ENCODE measurements around the gene ARHGAP26. TPM values are rescaled to one million over a fixed set of nuclear protein-coding genes. Genes with fewer than 3 reads are reported as not detected.

Gene ARHGAP26
- total RNA-seq, 1 donor from 2014 or later = 75.0 TPM

DNA sequence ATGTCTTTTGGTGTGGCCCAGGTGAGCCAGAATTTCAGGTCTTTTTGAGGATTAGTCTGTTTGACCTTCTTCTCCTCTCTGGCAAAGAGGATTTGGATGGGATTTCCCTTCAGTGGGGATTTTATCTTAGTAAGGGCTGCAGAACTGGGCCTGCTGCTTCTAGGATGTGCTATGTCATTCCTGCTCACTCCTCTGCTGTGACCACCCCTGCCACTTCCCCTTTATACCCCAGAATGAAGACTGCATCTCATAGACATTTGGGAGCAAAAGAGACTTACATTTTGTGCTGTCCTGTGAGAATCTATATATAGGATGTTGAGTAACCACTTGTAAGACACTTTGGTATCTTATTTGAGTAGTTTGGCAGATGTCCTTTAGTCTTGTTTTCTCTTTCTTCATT is 76.2 kb downstream of the ARHGAP26 start:
- DNase-seq (ENCODE audit: low spot score) = no peak

- DNase-seq (ENCODE audit: low spot score) = no peak
Observed at GRCh38 chr5:142847898-142848790, 78.0 kb downstream of the ARHGAP26 start.

DNA sequence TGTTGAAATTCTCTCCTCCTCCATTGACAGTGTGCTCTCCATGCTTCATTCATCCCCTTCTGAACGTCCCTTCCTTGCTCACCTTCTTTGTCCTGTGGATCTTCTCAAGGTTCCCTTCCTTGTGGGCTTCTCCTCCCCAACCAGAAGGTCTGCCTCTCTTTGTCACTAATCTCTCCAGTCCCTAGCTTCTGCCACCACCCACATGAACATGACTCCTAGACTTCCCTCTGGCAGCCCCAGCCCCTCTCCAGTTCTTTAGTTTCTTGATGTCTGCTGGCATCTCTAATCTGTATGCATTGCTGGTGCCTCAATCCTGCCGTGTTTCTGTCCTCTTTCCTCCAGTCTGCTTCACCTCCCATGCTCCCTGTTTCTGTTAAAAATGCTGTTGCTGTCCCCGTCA is 79.3 kb downstream of the ARHGAP26 start:
- DNase-seq (ENCODE audit: low spot score) = no peak

DNA sequence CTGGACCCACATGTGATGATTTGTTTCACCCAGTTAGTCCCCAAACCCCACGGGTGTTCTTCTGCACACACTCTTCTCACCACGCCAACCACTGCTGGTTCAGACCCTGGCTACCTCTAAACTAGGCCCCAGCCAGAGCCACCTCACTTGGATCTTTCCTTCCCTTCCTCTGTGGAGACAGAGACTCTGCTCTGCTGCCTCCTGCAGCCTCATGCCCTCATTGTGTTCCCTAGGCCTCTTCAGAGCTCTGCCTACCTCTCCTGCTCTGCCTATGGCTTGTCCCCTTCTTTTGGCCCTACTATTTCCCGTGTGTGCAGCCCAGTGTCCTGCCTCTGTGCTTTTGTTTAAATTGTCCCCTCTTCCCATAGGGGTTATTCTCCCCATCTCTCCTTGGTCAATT is 79.7 kb downstream of the ARHGAP26 start:
- DNase-seq (ENCODE audit: low spot score) = no peak

GRCh38 chr5:142851731-142852130 is 81.6 kb downstream of the ARHGAP26 start:
- DNase-seq (ENCODE audit: low spot score) = no peak

DNA sequence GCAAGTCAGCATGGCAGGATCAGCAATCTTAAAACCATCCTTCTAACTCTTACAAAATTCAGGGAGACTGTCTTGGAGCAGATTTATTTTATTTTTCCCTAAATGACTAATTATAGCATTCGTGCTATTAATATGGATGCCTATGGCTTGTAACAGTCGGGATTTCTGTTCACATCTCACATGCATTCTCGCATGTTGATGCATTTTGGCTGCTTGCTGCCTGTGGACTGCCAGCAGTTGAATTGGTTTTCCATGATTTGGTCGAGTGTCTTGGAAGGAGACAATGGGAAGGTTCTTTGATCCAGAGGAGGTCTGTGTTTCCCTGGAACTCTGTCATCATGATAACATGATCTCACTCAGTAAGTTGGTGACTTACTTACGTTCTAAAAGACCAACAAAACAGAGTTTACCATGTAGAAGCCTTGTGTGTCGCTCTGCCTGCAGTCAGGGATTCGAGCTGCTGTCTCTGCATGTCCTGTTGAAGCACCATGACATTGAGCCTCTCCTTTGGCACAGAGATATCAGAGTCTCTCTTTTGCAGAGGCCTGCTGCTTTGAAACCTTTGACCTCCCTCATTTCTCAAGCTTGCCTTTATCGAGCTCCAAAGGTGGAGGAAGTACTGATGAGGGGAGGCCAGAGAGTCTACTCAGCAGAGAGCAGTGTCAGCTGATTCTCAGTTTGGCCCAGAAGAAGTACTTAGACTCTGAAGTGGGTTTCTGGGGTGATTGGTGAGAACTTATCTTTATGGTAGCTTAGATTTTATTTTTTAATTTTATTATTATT is 82.4 kb downstream of the ARHGAP26 start:
- no peak for DNase-seq (ENCODE audit: low spot score)

- DNase-seq (ENCODE audit: low spot score) = no peak
Observed at GRCh38 chr5:142853682-142854081, 83.5 kb downstream of the ARHGAP26 start.

DNA sequence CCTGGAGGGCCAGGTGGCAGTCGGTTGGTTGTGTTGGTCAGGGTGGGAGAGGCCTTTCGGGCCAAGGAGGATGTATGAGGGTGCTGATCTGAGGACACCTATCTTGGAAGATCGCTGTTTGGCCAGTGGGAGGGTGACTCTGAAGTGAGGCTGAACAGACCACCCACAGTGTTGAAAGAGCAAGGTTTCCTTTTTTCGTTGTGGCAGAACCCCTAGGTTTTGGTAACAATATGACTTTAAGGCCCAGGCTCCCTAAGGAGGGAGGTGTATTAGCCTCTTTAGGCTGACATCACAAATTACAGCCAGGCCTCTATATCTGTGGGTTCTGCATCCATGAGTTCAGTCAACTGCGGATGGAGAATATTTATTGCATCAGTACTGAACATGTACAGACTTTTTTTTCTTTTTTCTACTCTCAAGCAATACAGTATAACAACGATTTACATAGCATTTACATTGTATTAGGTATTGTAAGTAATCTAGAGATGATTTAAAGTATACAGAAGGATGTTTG is 86.1 kb downstream of the ARHGAP26 start:
- DNase-seq (ENCODE audit: low spot score) = no peak

- DNase-seq (ENCODE audit: low spot score) = no peak
Observed at GRCh38 chr5:142857405-142857804, 87.2 kb downstream of the ARHGAP26 start.

GRCh38 chr5:142859037-142859436 is 88.9 kb downstream of the ARHGAP26 start:
- DNase-seq (ENCODE audit: low spot score) = no peak

DNA sequence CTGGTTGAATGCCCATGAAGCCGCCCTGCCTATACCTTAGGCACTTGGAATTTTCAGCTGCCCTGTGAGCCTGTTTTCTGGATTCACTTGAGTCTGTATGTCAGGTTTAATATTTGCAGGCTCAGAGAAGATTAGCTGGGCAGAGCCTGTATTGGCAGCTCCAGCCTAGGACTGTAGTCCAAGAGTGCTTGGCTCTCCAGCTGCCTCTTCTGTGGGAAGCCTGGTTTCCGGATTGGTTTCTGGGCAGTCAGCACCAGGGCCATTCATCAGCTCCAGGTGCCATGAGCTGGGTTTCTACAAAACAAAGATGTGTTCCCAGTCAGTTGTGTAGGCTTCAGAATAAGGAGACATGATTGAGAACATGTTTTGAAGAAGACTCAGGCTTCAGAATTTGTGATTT is 90.1 kb downstream of the ARHGAP26 start:
- DNase-seq (ENCODE audit: low spot score) = no peak

- no peak for DNase-seq (ENCODE audit: low spot score)
Observed at GRCh38 chr5:142861011-142861410, 90.8 kb downstream of the ARHGAP26 start.

DNA sequence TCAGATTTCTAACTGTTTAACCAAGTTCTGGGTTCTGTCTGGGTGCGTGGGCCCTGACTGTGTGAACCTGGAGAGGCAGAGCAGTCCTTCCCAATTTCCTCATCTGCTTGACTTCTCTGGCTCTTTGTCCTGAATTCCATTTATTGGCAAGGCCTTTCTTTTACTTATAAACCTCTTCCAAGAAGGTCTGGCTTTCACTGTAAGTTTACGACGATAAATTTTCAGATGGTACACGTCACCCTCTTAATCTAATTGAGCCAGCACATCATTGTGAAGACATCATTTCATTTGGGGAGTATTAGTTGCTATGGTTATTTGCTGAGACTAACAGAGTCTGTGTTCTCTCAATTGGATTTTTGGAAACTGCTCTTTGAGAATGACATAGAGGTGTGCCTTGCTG is 92.4 kb downstream of the ARHGAP26 start:
- no peak for DNase-seq (ENCODE audit: low spot score)

GRCh38 chr5:142863856-142864255 is 93.7 kb downstream of the ARHGAP26 start:
- no peak for DNase-seq (ENCODE audit: low spot score)

DNA sequence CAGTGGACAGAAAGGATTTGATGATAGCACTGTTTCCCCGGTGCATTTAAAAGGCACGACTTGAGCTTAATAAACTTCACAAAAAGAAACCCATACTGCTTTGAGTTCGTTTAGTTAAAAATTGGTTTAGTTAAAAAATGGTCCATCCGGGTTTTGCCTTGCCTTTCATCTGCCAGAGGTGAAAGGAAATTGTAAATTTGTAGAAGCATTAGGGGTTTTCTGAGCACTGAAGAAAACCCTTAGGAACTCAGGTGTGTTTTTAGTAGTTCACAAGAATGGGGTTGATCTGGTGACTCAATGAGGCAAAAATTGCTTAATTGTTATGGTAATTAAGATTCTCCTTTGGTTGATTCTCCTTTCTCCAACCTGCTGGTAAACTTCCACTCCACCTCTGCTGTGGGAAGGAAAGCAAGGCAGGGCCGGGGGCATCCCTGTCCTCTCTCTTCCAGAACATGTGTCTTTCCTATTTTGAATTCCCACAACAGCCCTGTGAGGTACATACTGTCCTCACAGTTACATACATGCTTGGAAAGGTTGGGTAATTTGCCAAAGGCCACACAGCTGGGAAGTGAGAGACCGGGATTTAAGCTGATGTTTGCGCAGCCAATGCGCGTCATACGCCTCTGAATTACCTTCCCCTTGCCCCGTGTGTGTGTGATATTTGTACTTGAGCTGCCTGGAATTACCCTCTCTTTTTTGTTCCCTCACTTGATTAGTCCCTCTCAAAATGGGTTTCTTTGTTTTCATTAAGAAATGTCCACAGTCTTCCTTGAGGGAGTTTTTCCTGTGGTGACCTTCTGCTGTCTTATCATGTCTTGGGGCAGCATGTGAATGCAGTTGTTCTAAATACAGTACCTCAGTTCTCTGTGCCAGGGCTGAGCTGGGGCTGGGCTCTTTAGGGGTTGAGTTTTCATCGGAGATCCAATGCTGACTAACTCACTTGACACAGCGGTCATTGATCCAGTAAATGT is 94.4 kb downstream of the ARHGAP26 start:
- no peak for DNase-seq (ENCODE audit: low spot score)

GRCh38 chr5:142865631-142866030 is 95.5 kb downstream of the ARHGAP26 start:
- no peak for DNase-seq (ENCODE audit: low spot score)

GRCh38 chr5:142866563-142867275 is 96.5 kb downstream of the ARHGAP26 start:
- no peak for DNase-seq (ENCODE audit: low spot score)

DNA sequence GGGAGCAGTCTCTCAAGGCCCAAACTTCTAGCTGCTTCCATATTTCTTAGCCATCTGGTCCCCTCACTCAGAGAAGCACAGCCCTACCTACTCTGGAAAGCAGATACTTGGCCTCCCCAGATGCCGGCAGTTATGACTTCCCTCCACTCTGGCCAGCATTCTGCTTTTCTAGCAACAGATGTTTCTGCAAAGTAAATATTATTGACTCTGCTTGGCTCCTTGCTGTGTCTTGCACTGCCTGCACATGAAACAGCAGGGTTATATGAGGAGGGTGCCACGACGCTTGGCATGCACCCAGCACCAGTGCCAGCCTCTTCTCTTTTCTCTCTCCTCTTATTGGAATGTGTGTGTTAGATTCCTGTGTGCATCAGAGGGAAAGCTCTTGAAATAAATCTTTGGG is 99.7 kb downstream of the ARHGAP26 start:
- DNase-seq (ENCODE audit: low spot score) = no peak

GRCh38 chr5:142870532-142871362 is 100.6 kb downstream of the ARHGAP26 start:
- DNase-seq (ENCODE audit: low spot score) = no peak

Data from mesenteric fat pad (tissue), 1 donor.